GM12892 (cell line): ENCODE results near the gene GOLGA3.

Source experiments
- POLR2A ChIP-seq: IDR thresholded peaks from 2 replicates; pipeline ENCODE4 v1.6.1; 2011; ENCODE audit warnings: low read depth, low read length, control low read depth
- POLR2AphosphoS5 ChIP-seq: IDR thresholded peaks from 2 replicates; pipeline ENCODE4 v1.6.1; 2011; ENCODE audit warnings: low read depth, low read length, control low read depth
- TAF1 ChIP-seq: IDR thresholded peaks from 2 replicates; pipeline ENCODE4 v1.6.1; 2011; ENCODE audit warnings: low read depth, mild to moderate bottlenecking, control low read depth, low read length, borderline replicate concordance

GRCh38 chr12:132798836-132799235 lies 29.8 kb downstream of the GOLGA3 start:
- no peak for TF ChIP-seq POLR2A
- TF ChIP-seq POLR2AphosphoS5, result no peak
- TF ChIP-seq TAF1, result no peak
